HUDEP-2 (cell line): ENCODE measurements around the gene SLC41A1.

ENCODE experiments used
- DNase-seq, 76 experiments: peaks; one replicate each; lab custom pipeline; 2025; ENCODE audit not compliant: unreplicated experiment in 76 of 76; lab: John Stamatoyannopoulos, UW

SLC41A1 gene

GRCh38 chr1:205763980-205764379, 49.0 kb downstream of the SLC41A1 start:
- DNase-seq, result no peak

- no peak for DNase-seq
These were observed 52.4 kb downstream of the SLC41A1 start for GRCh38 chr1:205760606-205761005.

- no peak for DNase-seq
These were observed 56.4 kb downstream of the SLC41A1 start for GRCh38 chr1:205756552-205756951.

DNA sequence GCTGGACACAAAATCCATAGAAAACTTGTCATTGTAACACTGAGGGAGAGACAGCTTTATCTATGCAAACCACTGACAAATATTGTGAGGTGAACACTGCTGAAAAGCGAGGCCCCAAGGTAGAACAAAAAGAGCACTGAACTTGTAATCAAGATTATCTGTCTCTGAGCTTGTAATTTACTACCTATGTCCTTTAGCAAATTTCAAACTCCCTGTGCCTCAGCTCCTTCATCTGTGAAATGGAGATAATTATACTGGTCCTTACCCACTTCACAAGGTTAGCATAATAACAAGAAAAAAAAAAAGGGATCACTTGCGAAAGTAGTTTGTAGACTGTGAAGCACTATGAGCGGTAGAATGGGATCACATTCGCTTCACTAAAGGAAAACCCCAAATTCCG, 58.1 kb downstream of the SLC41A1 start:
- no peak for DNase-seq

- no peak for DNase-seq
These were observed 61.9 kb downstream of the SLC41A1 start for GRCh38 chr1:205751036-205751651.

- peak in 75 of 76 experiments; percentile 70 to 99 (median 97) for DNase-seq
These were observed 62.6 kb downstream of the SLC41A1 start, which contains the start of gene NUCKS1 for GRCh38 chr1:205750138-205751035. Gene NUCKS1 (minus strand): TSS chr1:205750182. CDS start chr1:205749973, 209 bp downstream.

- peak; percentile 26 to 98 (median 92) for DNase-seq
These were observed 63.5 kb downstream of the SLC41A1 start for GRCh38 chr1:205749234-205750137.

DNA sequence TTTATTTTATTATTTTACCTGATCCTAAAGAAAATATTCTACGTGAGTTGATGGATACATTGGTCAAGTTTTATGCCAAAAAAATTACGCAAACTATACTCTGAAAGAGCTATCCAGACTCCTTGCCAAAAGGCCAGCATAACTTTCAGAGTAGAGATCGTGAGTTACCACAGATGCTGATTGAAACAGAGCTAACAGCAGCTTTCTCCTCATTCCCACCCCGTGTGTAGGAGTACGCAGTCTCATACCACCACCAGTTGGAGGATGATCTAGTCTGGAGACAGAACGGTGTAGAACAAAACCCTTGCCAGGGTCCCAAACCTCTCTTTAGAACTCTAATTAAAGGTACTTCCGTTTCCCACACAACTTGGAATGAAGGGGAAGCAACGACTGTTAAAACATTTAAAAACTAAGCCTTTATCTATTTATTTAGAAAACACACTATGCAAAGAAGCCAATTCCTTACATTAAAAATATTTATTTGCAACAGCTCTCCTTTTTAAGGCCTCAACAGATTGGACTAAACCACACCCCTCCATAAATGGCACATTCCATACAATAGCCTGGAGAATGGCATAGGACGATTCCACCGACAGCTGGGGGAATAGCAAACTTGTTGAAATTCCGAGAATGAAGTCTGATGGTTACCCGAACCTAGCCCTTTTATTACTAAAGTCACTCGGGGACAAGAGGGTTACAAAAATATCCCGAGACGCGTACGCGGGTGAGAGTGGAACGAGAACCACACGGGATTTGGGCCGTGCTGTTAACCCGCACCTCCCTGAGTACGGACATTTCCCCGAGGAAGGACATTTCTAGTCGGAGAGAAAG, 64.4 kb downstream of the SLC41A1 start:
- DNase-seq, result peak in 46 of 76 experiments; percentile 2 to 67 (median 38)

GRCh38 chr1:205746757-205747412, 66.1 kb downstream of the SLC41A1 start:
- no peak for DNase-seq

DNA sequence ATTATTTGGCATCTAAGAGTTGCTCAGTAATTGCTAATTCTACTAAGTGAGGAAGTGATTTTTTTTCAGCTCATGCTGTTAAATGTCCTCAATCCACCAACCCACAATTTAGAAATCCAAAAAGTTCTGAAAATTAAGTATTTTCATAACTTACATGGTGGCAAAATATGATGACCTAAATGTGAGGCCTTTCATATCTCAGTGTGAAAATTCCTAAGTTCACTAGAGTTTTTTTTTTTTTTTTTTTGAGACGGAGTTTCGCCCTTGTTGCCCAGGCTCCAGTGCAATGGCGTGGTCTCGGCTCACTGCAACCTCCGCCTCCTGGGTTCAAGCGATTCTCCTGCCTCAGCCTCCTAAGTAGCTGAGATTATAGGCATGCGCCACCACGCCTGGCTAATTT, 68.6 kb downstream of the SLC41A1 start:
- no peak for DNase-seq

DNA sequence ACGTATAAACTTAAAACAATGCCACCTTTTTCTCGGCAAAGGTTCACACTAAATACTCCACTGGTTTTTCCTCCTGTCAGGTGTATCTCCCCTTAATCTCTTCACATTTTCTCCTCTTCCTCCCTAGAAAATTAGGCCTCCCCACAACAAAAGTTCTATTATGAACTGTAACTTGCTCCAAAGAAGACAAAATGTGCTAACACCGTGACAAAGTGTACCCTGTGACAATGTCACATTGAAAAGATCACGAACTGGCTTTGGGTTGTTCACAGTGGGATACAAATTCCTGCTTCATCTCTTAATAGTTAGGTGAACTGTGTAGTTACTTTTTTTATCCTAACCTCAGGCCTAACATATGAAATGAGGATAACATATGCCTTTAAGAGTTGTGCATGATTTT, 69.0 kb downstream of the SLC41A1 start:
- DNase-seq, result no peak

DNA sequence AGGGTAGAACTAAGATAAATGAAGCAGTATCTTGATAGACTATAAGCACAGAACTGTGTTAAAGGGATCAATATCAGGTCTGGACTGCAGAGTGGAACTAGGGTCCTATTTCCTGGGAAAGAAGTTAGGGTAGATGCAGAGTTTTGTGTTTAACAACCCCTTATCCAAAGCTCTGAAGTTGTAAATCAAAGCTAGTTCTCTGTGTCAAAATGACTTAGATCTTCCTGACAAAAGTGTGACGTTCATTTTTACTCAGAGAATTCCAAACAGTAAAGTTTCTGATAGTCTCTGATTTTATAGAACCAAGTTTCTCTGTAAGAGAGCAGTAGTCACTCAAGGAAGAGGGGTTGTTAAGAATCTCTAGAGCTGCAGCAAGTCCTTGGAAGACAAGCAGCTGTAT, 71.3 kb downstream of the SLC41A1 start:
- DNase-seq, result no peak

GRCh38 chr1:205739348-205740160, 73.4 kb downstream of the SLC41A1 start:
- DNase-seq, result no peak
